ENCODE results near the gene NIT1. TPM values are rescaled to one million over a fixed set of nuclear protein-coding genes. Genes with fewer than 3 reads are reported as not detected.
"Not testable (repeated sequence)": the region's sequence is repeated elsewhere in the genome, so short reads cannot be mapped to it uniquely, and the experiment has no call there.

Gene NIT1
- total RNA-seq, 2 experiments from 2014 or later: 34.3 to 39.3 TPM

GRCh38 chr1:161092621-161093028, 25.3 kb upstream of the NIT1 start:
- Mint-ChIP-seq H3K27me3 (no peaks in the 10 kb centered on the region), H3K4me3 (no peak overlapping the region), H3K4me1 (peaks cover 64% of the 10 kb centered on the region), H3K36me3 (no peaks in the 10 kb centered on the region), H3K9me3 (no peaks in the 10 kb centered on the region), H3K27ac (peak overlapping the region; percentile 35)
- DNase-seq: peak; percentile 58

- Mint-ChIP-seq H3K36me3 (peaks cover 4% of the 10 kb centered on the region), H3K27me3 (no peaks in the 10 kb centered on the region), H3K4me1 (peaks cover 66% of the 10 kb centered on the region), H3K9me3 (no peaks in the 10 kb centered on the region), H3K27ac (no peak overlapping the region), H3K4me3 (no peak overlapping the region)
- no peak for DNase-seq
Observed at GRCh38 chr1:161094481-161094880, 23.4 kb upstream of the NIT1 start.

- Mint-ChIP-seq H3K9me3 (no peaks in the 10 kb centered on the region), H3K36me3 (peaks cover 7% of the 10 kb centered on the region), H3K4me1 (peaks cover 66% of the 10 kb centered on the region), H3K27me3 (no peaks in the 10 kb centered on the region), H3K4me3 (no peak overlapping the region), H3K27ac (no peak overlapping the region)
- DNase-seq: no peak
Observed at GRCh38 chr1:161095230-161095629, 22.7 kb upstream of the NIT1 start.

GRCh38 chr1:161096015-161096414, 21.9 kb upstream of the NIT1 start:
- H3K27me3 Mint-ChIP-seq: no peaks in the 10 kb centered on the region
- no peak for DNase-seq
- peaks cover 65% of the 10 kb centered on the region for H3K4me1 Mint-ChIP-seq
- H3K9me3 Mint-ChIP-seq: no peaks in the 10 kb centered on the region
- no peak overlapping the region for H3K27ac Mint-ChIP-seq
- H3K36me3 Mint-ChIP-seq: peaks cover 9% of the 10 kb centered on the region
- H3K4me3 Mint-ChIP-seq: no peak overlapping the region

GRCh38 chr1:161096530-161096929, 21.4 kb upstream of the NIT1 start:
- DNase-seq: no peak
- Mint-ChIP-seq H3K9me3 (no peaks in the 10 kb centered on the region), H3K4me1 (peaks cover 60% of the 10 kb centered on the region), H3K4me3 (no peak overlapping the region), H3K27ac (no peak overlapping the region), H3K27me3 (no peaks in the 10 kb centered on the region), H3K36me3 (peaks cover 13% of the 10 kb centered on the region)

GRCh38 chr1:161098210-161099068, 19.5 kb upstream of the NIT1 start, which contains the start of gene KLHDC9:
Gene KLHDC9, plus strand, starts transcription at chr1:161098361. Its CDS starts 175 bp downstream, at chr1:161098536.
- Mint-ChIP-seq H3K9me3 (no peaks in the 10 kb centered on the region), H3K27ac (peak within 1 kb of the TSS; percentile 73), H3K36me3 (peaks cover 13% of the 10 kb centered on the region), H3K4me3 (peak within 1 kb of the TSS; percentile 77), H3K4me1 (peaks cover 42% of the 10 kb centered on the region), H3K27me3 (no peaks in the 10 kb centered on the region)
- peak; percentile 84 for DNase-seq

GRCh38 chr1:161099090-161099802, 18.7 kb upstream of the NIT1 start:
- peak overlapping the region; percentile 60 for H3K4me3 Mint-ChIP-seq
- H3K27me3 Mint-ChIP-seq: no peaks in the 10 kb centered on the region
- peaks cover 43% of the 10 kb centered on the region for H3K4me1 Mint-ChIP-seq
- no peak overlapping the region for H3K27ac Mint-ChIP-seq
- no peaks in the 10 kb centered on the region for H3K9me3 Mint-ChIP-seq
- no peak for DNase-seq
- H3K36me3 Mint-ChIP-seq: peaks cover 15% of the 10 kb centered on the region

GRCh38 chr1:161100556-161100955, 17.3 kb upstream of the NIT1 start:
- no peak overlapping the region for H3K27ac Mint-ChIP-seq
- no peak for DNase-seq
- no peaks in the 10 kb centered on the region for H3K27me3 Mint-ChIP-seq
- H3K4me3 Mint-ChIP-seq: no peak overlapping the region
- peaks cover 19% of the 10 kb centered on the region for H3K36me3 Mint-ChIP-seq
- peaks cover 49% of the 10 kb centered on the region for H3K4me1 Mint-ChIP-seq
- no peaks in the 10 kb centered on the region for H3K9me3 Mint-ChIP-seq

- Mint-ChIP-seq H3K27ac (no peak overlapping the region), H3K9me3 (peaks cover 1% of the 10 kb centered on the region), H3K27me3 (no peaks in the 10 kb centered on the region), H3K4me1 (peaks cover 22% of the 10 kb centered on the region), H3K36me3 (peaks cover 24% of the 10 kb centered on the region), H3K4me3 (no peak overlapping the region)
- no peak for DNase-seq
Observed at GRCh38 chr1:161106431-161106830, 11.5 kb upstream of the NIT1 start.

GRCh38 chr1:161111117-161111516, 6.8 kb upstream of the NIT1 start:
- DNase-seq: no peak
- Mint-ChIP-seq H3K27me3 (no peaks in the 10 kb centered on the region), H3K27ac (no peak overlapping the region), H3K9me3 (peaks cover 1% of the 10 kb centered on the region), H3K36me3 (peaks cover 42% of the 10 kb centered on the region), H3K4me3 (no peak overlapping the region), H3K4me1 (peaks cover 45% of the 10 kb centered on the region)

- Mint-ChIP-seq H3K27me3 (no peaks in the 10 kb centered on the region), H3K36me3 (peaks cover 42% of the 10 kb centered on the region)
Observed at GRCh38 chr1:161111527-161111926, 6.4 kb upstream of the NIT1 start.

GRCh38 chr1:161113915-161114314, 4.0 kb upstream of the NIT1 start:
- no peak overlapping the region for H3K4me3 Mint-ChIP-seq
- H3K9me3 Mint-ChIP-seq: no peaks in the 10 kb centered on the region

More at GRCh38 chr1:161111527-161111926, 6.4 kb upstream of the NIT1 start:
- Mint-ChIP-seq H3K4me3 (no peak overlapping the region), H3K9me3 (no peaks in the 10 kb centered on the region), H3K27ac (no peak overlapping the region), H3K4me1 (peaks cover 47% of the 10 kb centered on the region)
- no peak for DNase-seq

GRCh38 chr1:161114556-161114955, 3.3 kb upstream of the NIT1 start:
- H3K9me3 Mint-ChIP-seq: no peaks in the 10 kb centered on the region

More at GRCh38 chr1:161113915-161114314, 4.0 kb upstream of the NIT1 start:
- H3K27ac Mint-ChIP-seq: peak overlapping the region; percentile 54
- peaks cover 45% of the 10 kb centered on the region for H3K36me3 Mint-ChIP-seq
- H3K4me1 Mint-ChIP-seq: peaks cover 54% of the 10 kb centered on the region
- H3K27me3 Mint-ChIP-seq: no peaks in the 10 kb centered on the region
- DNase-seq: no peak

GRCh38 chr1:161115132-161115711, 2.7 kb upstream of the NIT1 start:
- Mint-ChIP-seq H3K4me3 (peak overlapping the region; percentile 93), H3K27me3 (no peaks in the 10 kb centered on the region), H3K36me3 (peaks cover 52% of the 10 kb centered on the region), H3K9me3 (no peaks in the 10 kb centered on the region), H3K27ac (peak overlapping the region; percentile 90), H3K4me1 (peaks cover 67% of the 10 kb centered on the region)
- peak; percentile 47 for DNase-seq

More at GRCh38 chr1:161114556-161114955, 3.3 kb upstream of the NIT1 start:
- peak overlapping the region; percentile 11 for H3K4me3 Mint-ChIP-seq
- peak overlapping the region; percentile 90 for H3K27ac Mint-ChIP-seq
- no peak for DNase-seq
- peaks cover 60% of the 10 kb centered on the region for H3K4me1 Mint-ChIP-seq
- H3K27me3 Mint-ChIP-seq: no peaks in the 10 kb centered on the region
- peaks cover 47% of the 10 kb centered on the region for H3K36me3 Mint-ChIP-seq

- H3K36me3 Mint-ChIP-seq: peaks cover 56% of the 10 kb centered on the region
- peak overlapping the region; percentile 90 for H3K27ac Mint-ChIP-seq
- not testable (repeated sequence) for H3K27me3 Mint-ChIP-seq, H3K9me3 Mint-ChIP-seq, DNase-seq
- peaks cover 72% of the 10 kb centered on the region for H3K4me1 Mint-ChIP-seq
- peak overlapping the region; percentile 93 for H3K4me3 Mint-ChIP-seq
Observed at GRCh38 chr1:161115961-161116360, 1.9 kb upstream of the NIT1 start.
